Astrocyte (in vitro differentiated cells and primary cell): ENCODE measurements around the gene VASP.

Source experiments
- EZH2 ChIP-seq: IDR thresholded peaks from 2 replicates; pipeline ENCODE4 v1.6.1; 2012; ENCODE audit warnings: mild to moderate bottlenecking, low read length, inconsistent platforms; ENCODE audit not compliant: insufficient read depth
- TF ChIP-seq, protein P1 (sequence below): IDR thresholded peaks from 2 replicates; pipeline ENCODE4 v1.5.1; 2011; ENCODE audit warnings: low read depth, mild to moderate bottlenecking, inconsistent platforms, low read length, moderate library complexity; ENCODE audit not compliant: insufficient read depth

DNA sequence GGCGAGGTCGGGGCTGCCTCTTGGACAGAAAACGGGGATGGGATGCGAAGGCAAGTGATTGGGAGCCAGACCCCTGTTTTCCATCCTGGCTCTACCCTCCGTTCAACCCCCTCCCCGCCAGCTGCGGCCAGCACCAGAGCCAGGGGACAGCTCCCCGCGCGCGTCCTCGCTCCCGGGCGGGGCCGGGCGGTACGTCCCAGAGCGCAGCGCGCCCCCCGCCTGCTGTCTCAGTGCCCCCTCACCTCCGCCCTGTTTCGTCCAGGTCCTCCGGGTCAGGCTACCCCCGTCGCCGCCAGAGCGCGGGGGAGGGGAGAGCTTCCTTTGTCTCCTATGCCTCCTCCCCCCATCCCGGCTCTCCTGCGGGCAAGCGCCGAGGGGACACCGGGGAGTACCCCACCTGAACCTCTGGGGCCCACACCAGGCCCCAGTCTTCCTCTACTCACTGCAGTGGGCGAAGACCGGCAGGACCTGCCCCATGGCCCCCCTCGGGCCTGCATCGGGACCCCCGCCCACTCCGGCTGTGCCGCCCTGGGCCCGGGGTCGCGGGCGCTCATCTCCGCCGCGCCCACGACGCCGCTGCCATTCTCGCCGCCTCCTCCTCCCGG is 10.8 kb upstream of the VASP start:
- TF ChIP-seq, protein P1, sequence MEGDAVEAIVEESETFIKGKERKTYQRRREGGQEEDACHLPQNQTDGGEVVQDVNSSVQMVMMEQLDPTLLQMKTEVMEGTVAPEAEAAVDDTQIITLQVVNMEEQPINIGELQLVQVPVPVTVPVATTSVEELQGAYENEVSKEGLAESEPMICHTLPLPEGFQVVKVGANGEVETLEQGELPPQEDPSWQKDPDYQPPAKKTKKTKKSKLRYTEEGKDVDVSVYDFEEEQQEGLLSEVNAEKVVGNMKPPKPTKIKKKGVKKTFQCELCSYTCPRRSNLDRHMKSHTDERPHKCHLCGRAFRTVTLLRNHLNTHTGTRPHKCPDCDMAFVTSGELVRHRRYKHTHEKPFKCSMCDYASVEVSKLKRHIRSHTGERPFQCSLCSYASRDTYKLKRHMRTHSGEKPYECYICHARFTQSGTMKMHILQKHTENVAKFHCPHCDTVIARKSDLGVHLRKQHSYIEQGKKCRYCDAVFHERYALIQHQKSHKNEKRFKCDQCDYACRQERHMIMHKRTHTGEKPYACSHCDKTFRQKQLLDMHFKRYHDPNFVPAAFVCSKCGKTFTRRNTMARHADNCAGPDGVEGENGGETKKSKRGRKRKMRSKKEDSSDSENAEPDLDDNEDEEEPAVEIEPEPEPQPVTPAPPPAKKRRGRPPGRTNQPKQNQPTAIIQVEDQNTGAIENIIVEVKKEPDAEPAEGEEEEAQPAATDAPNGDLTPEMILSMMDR = no peak
- TF ChIP-seq EZH2 = no peak
